HG03354 (cell line): ENCODE data around the gene PEAK1.
"Not testable (repeated sequence)": the region's sequence is repeated elsewhere in the genome, so short reads cannot be mapped to it uniquely, and the experiment has no call there.

Experiments
- ATAC-seq: cut with Tn5 transposase; IDR thresholded peaks from one replicate; pipeline ENCODE4 v1.9.1; 2021; ENCODE audit warnings: mild to moderate bottlenecking; ENCODE audit not compliant: unreplicated experiment, poor library complexity, severe bottlenecking

The PEAK1 gene

GRCh38 chr15:77406846-77407245 lies 13.1 kb downstream of the PEAK1 start:
- no peak for ATAC-seq

GRCh38 chr15:77406173-77406759 lies 13.6 kb downstream of the PEAK1 start:
- ATAC-seq: not testable (repeated sequence)

GRCh38 chr15:77402740-77403379 lies 17.0 kb downstream of the PEAK1 start:
- ATAC-seq: no peak

GRCh38 chr15:77400258-77400657 lies 19.6 kb downstream of the PEAK1 start:
- ATAC-seq: no peak

- no peak for ATAC-seq
These were observed 21.0 kb downstream of the PEAK1 start for GRCh38 chr15:77398927-77399326.

- ATAC-seq: no peak
These were observed 23.2 kb downstream of the PEAK1 start for GRCh38 chr15:77396692-77397091.

GRCh38 chr15:77395013-77395774 lies 24.7 kb downstream of the PEAK1 start:
- ATAC-seq: no peak

GRCh38 chr15:77393471-77393840 lies 26.4 kb downstream of the PEAK1 start:
- no peak for ATAC-seq

GRCh38 chr15:77392762-77393470 lies 27.0 kb downstream of the PEAK1 start:
- ATAC-seq: no peak

- no peak for ATAC-seq
These were observed 28.4 kb downstream of the PEAK1 start for GRCh38 chr15:77391372-77391951.

- no peak for ATAC-seq
These were observed 32.4 kb downstream of the PEAK1 start for GRCh38 chr15:77387365-77388105.

GRCh38 chr15:77386626-77387025 lies 33.3 kb downstream of the PEAK1 start:
- ATAC-seq: no peak

GRCh38 chr15:77384589-77385359 lies 35.1 kb downstream of the PEAK1 start:
- no peak for ATAC-seq

GRCh38 chr15:77384086-77384485 lies 35.8 kb downstream of the PEAK1 start:
- no peak for ATAC-seq

- no peak for ATAC-seq
These were observed 39.9 kb downstream of the PEAK1 start for GRCh38 chr15:77380033-77380432.

- no peak for ATAC-seq
These were observed 43.1 kb downstream of the PEAK1 start for GRCh38 chr15:77376770-77377169.

- ATAC-seq: no peak
These were observed 44.8 kb downstream of the PEAK1 start for GRCh38 chr15:77375133-77375532.

- no peak for ATAC-seq
These were observed 46.5 kb downstream of the PEAK1 start for GRCh38 chr15:77373441-77373840.
